HepG2 (cell line): ENCODE measurements around the gene RABEP2. TPM values are rescaled to one million over a fixed set of nuclear protein-coding genes. Genes with fewer than 3 reads are reported as not detected.

Experiments used
- CBFB ChIP-seq: sonication (generic); formaldehyde crosslinking; IDR thresholded peaks from 2 replicates; pipeline ENCODE4 v1.4.0; 2020; ENCODE audit warnings: missing genetic modification reagents
- CEBPG ChIP-seq: IDR thresholded peaks from 2 replicates; pipeline ENCODE4 v1.6.1; 2016
- GTF2F1 ChIP-seq: fragments of 150-350 bp; IDR thresholded peaks from 2 replicates; pipeline ENCODE4 v1.6.1; 2014; ENCODE audit warnings: low read length
- HOXA7 ChIP-seq: sonication (generic); formaldehyde crosslinking; IDR thresholded peaks from 2 replicates; pipeline ENCODE4 v1.8.1; 2022; ENCODE audit warnings: mild to moderate bottlenecking, missing genetic modification reagents, moderate library complexity
- IRF1 ChIP-seq: sonication (generic); formaldehyde crosslinking; IDR thresholded peaks from 2 replicates; pipeline ENCODE4 v1.4.0; 2020; ENCODE audit warnings: low read depth, mild to moderate bottlenecking, missing genetic modification reagents
- KAT7 ChIP-seq: IDR thresholded peaks from 2 replicates; pipeline ENCODE4 v1.6.1; 2018; ENCODE audit warnings: borderline replicate concordance, missing compliant biosample characterization
- MAFG ChIP-seq: sonication (generic); formaldehyde crosslinking; IDR thresholded peaks from 2 replicates; pipeline ENCODE4 v1.5.1; 2020; ENCODE audit warnings: mild to moderate bottlenecking, missing genetic modification reagents
- NAIF1 ChIP-seq: sonication (generic); formaldehyde crosslinking; IDR thresholded peaks from 2 replicates; pipeline ENCODE4 v1.5.0; 2020; ENCODE audit warnings: mild to moderate bottlenecking, missing genetic modification reagents, borderline replicate concordance
- PATZ1 ChIP-seq: sonication (generic); formaldehyde crosslinking; IDR thresholded peaks from 2 replicates; pipeline ENCODE4 v1.4.0; 2020; ENCODE audit warnings: missing genetic modification reagents
- PHF8 ChIP-seq: sonication (generic); formaldehyde crosslinking; IDR thresholded peaks from 2 replicates; pipeline ENCODE4 v1.5.0; 2020; ENCODE audit warnings: missing genetic modification reagents
- RNF2 ChIP-seq: fragments of 450-650 bp; conservative IDR thresholded peaks from 2 replicates; pipeline ENCODE4 v1.6.1; 2016; ENCODE audit warnings: low read depth
- SMARCE1 ChIP-seq: fragments of 450-650 bp; IDR thresholded peaks from 2 replicates; pipeline ENCODE4 v1.6.1; 2017; ENCODE audit warnings: borderline replicate concordance
- ZBTB49 ChIP-seq: sonication (generic); formaldehyde crosslinking; IDR thresholded peaks from 2 replicates; pipeline ENCODE4 v1.4.0; 2020; ENCODE audit warnings: missing genetic modification reagents, borderline replicate concordance
- ZNF205 ChIP-seq: IDR thresholded peaks from 2 replicates; pipeline ENCODE4 v1.6.1; 2018; ENCODE audit warnings: missing biosample characterization, missing genetic modification reagents
- ZNF234 ChIP-seq: sonication (generic); formaldehyde crosslinking; conservative IDR thresholded peaks from 2 replicates; pipeline ENCODE4 v1.5.1; 2020; ENCODE audit warnings: mild to moderate bottlenecking, missing genetic modification reagents
- ZNF263 ChIP-seq: sonication (generic); formaldehyde crosslinking; IDR thresholded peaks from 2 replicates; pipeline ENCODE4 v1.4.0; 2020; ENCODE audit warnings: missing genetic modification reagents
- ZNF296 ChIP-seq: sonication (generic); formaldehyde crosslinking; conservative IDR thresholded peaks from 2 replicates; pipeline ENCODE4 v1.5.0; 2020; ENCODE audit warnings: mild to moderate bottlenecking, missing genetic modification reagents
- ZNF556 ChIP-seq: sonication (generic); formaldehyde crosslinking; IDR thresholded peaks from 2 replicates; pipeline ENCODE4 v1.4.0; 2020; ENCODE audit warnings: mild to moderate bottlenecking, missing genetic modification reagents, borderline replicate concordance
- ZNF569 ChIP-seq: sonication (generic); formaldehyde crosslinking; IDR thresholded peaks from 2 replicates; pipeline ENCODE4 v1.5.0; 2020; ENCODE audit warnings: mild to moderate bottlenecking, missing genetic modification reagents, moderate library complexity, borderline replicate concordance
- ZNF781 ChIP-seq: sonication (generic); formaldehyde crosslinking; IDR thresholded peaks from 2 replicates; pipeline ENCODE4 v1.5.1; 2020; ENCODE audit warnings: borderline replicate concordance, mild to moderate bottlenecking, missing genetic modification reagents; ENCODE audit errors: not compliant biosample characterization
- ZNF788 ChIP-seq: sonication (generic); formaldehyde crosslinking; IDR thresholded peaks from 2 replicates; pipeline ENCODE4 v1.5.0; 2020; ENCODE audit warnings: mild to moderate bottlenecking, missing genetic modification reagents, borderline replicate concordance
- ZNF839 ChIP-seq: sonication (generic); formaldehyde crosslinking; IDR thresholded peaks from 2 replicates; pipeline ENCODE4 v1.4.0; 2020; ENCODE audit warnings: missing genetic modification reagents, mild to moderate bottlenecking, borderline replicate concordance
- ZNF879 ChIP-seq: sonication (generic); formaldehyde crosslinking; IDR thresholded peaks from 2 replicates; pipeline ENCODE4 v1.8.1; 2023; ENCODE audit warnings: missing genetic modification reagents
- ZNF883 ChIP-seq: sonication (generic); formaldehyde crosslinking; IDR thresholded peaks from 2 replicates; pipeline ENCODE4 v1.5.1; 2020; ENCODE audit warnings: mild to moderate bottlenecking, missing genetic modification reagents; ENCODE audit errors: not compliant biosample characterization
- ZNF891 ChIP-seq: sonication (generic); formaldehyde crosslinking; IDR thresholded peaks from 2 replicates; pipeline ENCODE4 v1.5.0; 2020; ENCODE audit warnings: mild to moderate bottlenecking, missing genetic modification reagents
- polyA plus RNA-seq, 8 experiments: library from polyadenylated mRNA; depleted of rRNA in 3 of 8; stranded (reverse) in 7 of 8; unstranded in 1 of 8; fragments of >200 nt; fragmentation: Illumina TruSeq in 4 of 8; extraction: Trizol in 4 of 8; gene quantifications; 2 replicates each; pipeline versions ENCODE4 v1.2.1 to v1.2.3, GENCODE V29; 2011 to 2016; ENCODE audit warnings: low read depth in 4 of 8, missing spikeins in 1 of 8, mixed read lengths in 1 of 8; ENCODE audit not compliant: insufficient read depth in 1 of 8
- total RNA-seq, 5 experiments: library from RNA; depleted of rRNA; stranded (reverse); fragments of >200 nt; fragmentation: Illumina TruSeq; extraction: Trizol; gene quantifications; 2 replicates each; pipeline ENCODE4 v1.2.3, GENCODE V29; 2016; ENCODE audit warnings: low read depth in 1 of 5

Gene RABEP2
- total and polyA plus RNA-seq, 2 of the 13 experiments (the other 11 are each of a cell fraction or from before 2014, with no cell fraction given): 10.8 to 18.4 TPM

GRCh38 chr16:28863929-28864793, 60.9 kb downstream of the RABEP2 start (continued):
- TF ChIP-seq ZNF879 (peak; percentile 8; the same call in 1 of the 2 replicates), ZNF556 (CRISPR knock-in tag) (0 out of 2 replicates have a peak, but pooled peaks have one; percentile 3), IRF1 (CRISPR knock-in tag) (0 out of 2 replicates have a peak, but pooled peaks have one; percentile 38), PHF8 (CRISPR knock-in tag) (peak; percentile 26), ZNF788 (0 out of 2 replicates have a peak, but pooled peaks have one; percentile 10), ZNF883 (CRISPR knock-in tag) (peak; percentile 40), ZNF781 (CRISPR knock-in tag) (peak; percentile 50), RNF2 (no peak), KAT7 (CRISPR knock-in tag) (no peak), ZNF263 (CRISPR knock-in tag) (peak; percentile 34; the same call in 1 of the 2 replicates), GTF2F1 (no peak), PATZ1 (CRISPR knock-in tag) (peak; percentile 60), ZNF891 (CRISPR knock-in tag) (0 out of 2 replicates have a peak, but pooled peaks have one; percentile 7), ZNF205 (CRISPR knock-in tag) (peak; percentile 51; the same call in 1 of the 2 replicates), HOXA7 (CRISPR knock-in tag) (0 out of 2 replicates have a peak, but pooled peaks have one; percentile 3), SMARCE1 (no peak), ZNF234 (CRISPR knock-in tag) (0 out of 2 replicates have a peak, but pooled peaks have one; percentile 63), ZBTB49 (no peak; the same call in 1 of the 2 replicates), MAFG (CRISPR knock-in tag) (0 out of 2 replicates have a peak, but pooled peaks have one; percentile 6), ZNF839 (CRISPR knock-in tag) (peak; percentile 63; the same call in 1 of the 2 replicates), ZNF569 (CRISPR knock-in tag) (peak; percentile 95; the same call in 1 of the 2 replicates), CBFB (CRISPR knock-in tag) (0 out of 2 replicates have a peak, but pooled peaks have one; percentile 22), ZNF296 (CRISPR knock-in tag) (peak; percentile 71; the same call in 1 of the 2 replicates), CEBPG (CRISPR knock-in tag) (no peak), NAIF1 (no peak)
